ENCODE measurements around the gene SLC51A.
A peak's percentile ranks its signal among the peaks of the same experiment; 100 is the strongest.

Gene SLC51A

GRCh38 chr3:196222876-196223595 is 6.7 kb downstream of the SLC51A start:
- no peak for DNase-seq (ENCODE audit: insufficient read length, low spot score)
- TF ChIP-seq POLR2AphosphoS5 (IDR thresholded peaks at IDR 0.05; ENCODE audit: low read depth, low read length), result no peak
- no peak for TF ChIP-seq SPI1 (IDR thresholded peaks at IDR 0.05; ENCODE audit: low read depth, low read length)
- TF ChIP-seq POU2F2 (IDR thresholded peaks at IDR 0.05; ENCODE audit: low read depth, low read length), result no peak
- no peak for TF ChIP-seq PAX5 (IDR thresholded peaks at IDR 0.05; ENCODE audit: insufficient read depth, low read length, severe bottlenecking)
- TF ChIP-seq TAF1 (IDR thresholded peaks at IDR 0.05; ENCODE audit: low read depth, low read length), result no peak
- no peak for TF ChIP-seq POLR2A (IDR thresholded peaks at IDR 0.05; ENCODE audit: low read depth, low read length)
- no peak for FAIRE-seq

- DNase-seq (ENCODE audit: insufficient read length, low spot score), result no peak
- TF ChIP-seq TAF1 (IDR thresholded peaks at IDR 0.05; ENCODE audit: low read depth, low read length), result no peak
- TF ChIP-seq POU2F2 (IDR thresholded peaks at IDR 0.05; ENCODE audit: low read depth, low read length), result no peak
- TF ChIP-seq POLR2A (IDR thresholded peaks at IDR 0.05; ENCODE audit: low read depth, low read length), result no peak
- no peak for TF ChIP-seq POLR2AphosphoS5 (IDR thresholded peaks at IDR 0.05; ENCODE audit: low read depth, low read length)
- TF ChIP-seq SPI1 (IDR thresholded peaks at IDR 0.05; ENCODE audit: low read depth, low read length), result no peak
- TF ChIP-seq PAX5 (IDR thresholded peaks at IDR 0.05; ENCODE audit: insufficient read depth, low read length, severe bottlenecking), result no peak
- no peak for FAIRE-seq
Observed at GRCh38 chr3:196225086-196225485, 8.8 kb downstream of the SLC51A start.

DNA sequence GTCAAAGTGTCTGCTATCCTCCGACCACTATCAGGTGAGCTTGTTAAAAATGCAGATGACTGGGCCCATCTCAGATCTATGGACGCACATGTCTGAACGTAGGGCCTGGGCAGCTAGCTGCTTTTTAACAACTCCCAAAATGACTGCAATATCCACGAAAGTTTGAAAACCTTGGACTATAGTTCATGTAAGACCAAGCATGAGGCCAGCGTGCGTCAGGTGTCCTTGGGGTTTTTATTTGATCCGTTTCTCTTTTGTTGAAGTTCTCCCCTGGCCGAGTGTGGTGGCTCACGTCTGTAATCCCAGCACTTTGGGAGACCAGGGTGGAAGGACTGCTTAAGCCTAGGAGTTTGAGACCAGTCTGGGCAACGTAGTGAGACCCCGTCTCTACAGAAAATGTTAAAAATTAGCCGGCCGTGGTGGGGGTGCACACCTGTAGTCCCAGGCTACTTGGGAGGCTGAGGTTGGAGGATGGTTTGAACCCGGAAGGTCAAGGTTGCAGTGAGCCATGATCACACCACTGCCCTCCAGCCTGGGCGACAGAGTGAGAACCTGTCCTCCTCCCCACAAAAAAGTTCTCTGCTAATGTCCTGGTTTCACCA is 9.5 kb downstream of the SLC51A start:
- no peak for FAIRE-seq
- DNase-seq (ENCODE audit: insufficient read length, low spot score), result no peak
- no peak for TF ChIP-seq SPI1 (IDR thresholded peaks at IDR 0.05; ENCODE audit: low read depth, low read length)
- TF ChIP-seq PAX5 (IDR thresholded peaks at IDR 0.05; ENCODE audit: insufficient read depth, low read length, severe bottlenecking), result no peak
- TF ChIP-seq POU2F2 (IDR thresholded peaks at IDR 0.05; ENCODE audit: low read depth, low read length), result no peak
- TF ChIP-seq POLR2A (IDR thresholded peaks at IDR 0.05; ENCODE audit: low read depth, low read length), result no peak
- no peak for TF ChIP-seq TAF1 (IDR thresholded peaks at IDR 0.05; ENCODE audit: low read depth, low read length)
- TF ChIP-seq POLR2AphosphoS5 (IDR thresholded peaks at IDR 0.05; ENCODE audit: low read depth, low read length), result no peak

- no peak for TF ChIP-seq POLR2A (IDR thresholded peaks at IDR 0.05; ENCODE audit: low read depth, low read length)
- DNase-seq (ENCODE audit: insufficient read length, low spot score), result no peak
- FAIRE-seq, result no peak
Observed at GRCh38 chr3:196227121-196227561, 10.8 kb downstream of the SLC51A start.

- no peak for DNase-seq (ENCODE audit: insufficient read length, low spot score)
- no peak for TF ChIP-seq PAX5 (IDR thresholded peaks at IDR 0.05; ENCODE audit: insufficient read depth, low read length, severe bottlenecking)
- no peak for TF ChIP-seq SPI1 (IDR thresholded peaks at IDR 0.05; ENCODE audit: low read depth, low read length)
- TF ChIP-seq POLR2AphosphoS5 (IDR thresholded peaks at IDR 0.05; ENCODE audit: low read depth, low read length), result no peak
- no peak for TF ChIP-seq POU2F2 (IDR thresholded peaks at IDR 0.05; ENCODE audit: low read depth, low read length)
- no peak for TF ChIP-seq POLR2A (IDR thresholded peaks at IDR 0.05; ENCODE audit: low read depth, low read length)
- no peak for TF ChIP-seq TAF1 (IDR thresholded peaks at IDR 0.05; ENCODE audit: low read depth, low read length)
- FAIRE-seq, result no peak
Observed at GRCh38 chr3:196227629-196228493, 11.5 kb downstream of the SLC51A start.

DNA sequence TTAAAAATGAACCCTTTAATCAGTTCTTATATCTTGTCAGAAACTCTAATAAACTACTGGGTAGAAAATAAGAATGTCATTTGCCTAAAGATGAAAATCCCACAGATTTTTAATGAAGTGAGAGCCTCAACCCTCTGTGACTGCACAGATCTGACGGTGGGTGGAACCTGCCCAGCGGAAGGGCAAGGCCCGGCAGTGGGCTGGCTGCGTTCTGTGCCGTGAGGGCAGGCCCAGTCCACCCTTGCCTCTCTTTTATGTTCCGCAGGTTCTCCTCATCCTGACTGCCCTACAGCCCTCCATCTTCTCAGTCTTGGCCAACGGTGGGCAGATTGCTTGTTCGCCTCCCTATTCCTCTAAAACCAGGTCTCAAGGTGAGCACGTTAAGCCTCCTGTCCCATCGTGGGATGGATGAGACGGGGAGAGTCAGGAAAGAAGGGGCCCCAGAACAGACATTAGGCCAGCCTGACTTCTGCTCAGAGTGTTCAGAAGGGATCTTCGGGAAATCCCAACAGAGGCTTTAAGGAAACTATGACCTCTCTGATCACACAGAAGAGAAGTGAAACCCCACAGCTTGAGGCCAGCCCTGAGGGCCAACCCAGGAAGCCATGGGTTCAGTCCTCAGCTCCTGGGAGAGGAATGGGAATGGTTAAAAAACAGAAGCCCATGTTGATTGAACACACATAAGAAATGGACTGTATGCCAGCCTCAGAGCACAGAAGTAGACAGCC is 16.0 kb downstream of the SLC51A start:
- no peak for DNase-seq (ENCODE audit: insufficient read length, low spot score)
- peak; percentile 93 for TF ChIP-seq SPI1 (IDR thresholded peaks at IDR 0.05; ENCODE audit: low read depth, low read length)
- no peak for TF ChIP-seq POLR2A (IDR thresholded peaks at IDR 0.05; ENCODE audit: low read depth, low read length)
- FAIRE-seq, result no peak

DNA sequence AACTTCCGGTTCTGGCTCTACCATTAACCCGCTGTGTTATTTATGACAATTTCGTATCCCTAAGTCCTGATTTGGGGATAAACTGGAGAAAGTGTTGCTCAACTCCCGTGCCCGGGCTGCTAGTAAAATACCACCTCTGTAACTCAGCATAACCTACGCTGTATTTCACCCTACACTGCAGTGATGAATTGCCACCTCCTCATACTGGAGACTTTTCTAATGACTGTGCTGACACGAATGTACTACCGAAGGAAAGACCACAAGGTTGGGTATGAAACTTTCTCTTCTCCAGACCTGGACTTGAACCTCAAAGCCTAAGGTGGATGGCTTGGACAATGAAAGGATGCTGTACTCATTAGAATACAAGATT is 16.5 kb downstream of the SLC51A start:
- no peak for DNase-seq (ENCODE audit: insufficient read length, low spot score)
- no peak for TF ChIP-seq POLR2AphosphoS5 (IDR thresholded peaks at IDR 0.05; ENCODE audit: low read depth, low read length)
- no peak for TF ChIP-seq PAX5 (IDR thresholded peaks at IDR 0.05; ENCODE audit: insufficient read depth, low read length, severe bottlenecking)
- TF ChIP-seq POLR2A (IDR thresholded peaks at IDR 0.05; ENCODE audit: low read depth, low read length), result no peak
- no peak for TF ChIP-seq TAF1 (IDR thresholded peaks at IDR 0.05; ENCODE audit: low read depth, low read length)
- no peak for TF ChIP-seq SPI1 (IDR thresholded peaks at IDR 0.05; ENCODE audit: low read depth, low read length)
- TF ChIP-seq POU2F2 (IDR thresholded peaks at IDR 0.05; ENCODE audit: low read depth, low read length), result no peak
- peak; percentile 65 for FAIRE-seq

- FAIRE-seq, result no peak
- TF ChIP-seq PAX5 (IDR thresholded peaks at IDR 0.05; ENCODE audit: insufficient read depth, low read length, severe bottlenecking), result no peak
- no peak for TF ChIP-seq TAF1 (IDR thresholded peaks at IDR 0.05; ENCODE audit: low read depth, low read length)
- no peak for TF ChIP-seq POU2F2 (IDR thresholded peaks at IDR 0.05; ENCODE audit: low read depth, low read length)
- no peak for DNase-seq (ENCODE audit: insufficient read length, low spot score)
Observed at GRCh38 chr3:196235452-196236122, 19.3 kb downstream of the SLC51A start.

DNA sequence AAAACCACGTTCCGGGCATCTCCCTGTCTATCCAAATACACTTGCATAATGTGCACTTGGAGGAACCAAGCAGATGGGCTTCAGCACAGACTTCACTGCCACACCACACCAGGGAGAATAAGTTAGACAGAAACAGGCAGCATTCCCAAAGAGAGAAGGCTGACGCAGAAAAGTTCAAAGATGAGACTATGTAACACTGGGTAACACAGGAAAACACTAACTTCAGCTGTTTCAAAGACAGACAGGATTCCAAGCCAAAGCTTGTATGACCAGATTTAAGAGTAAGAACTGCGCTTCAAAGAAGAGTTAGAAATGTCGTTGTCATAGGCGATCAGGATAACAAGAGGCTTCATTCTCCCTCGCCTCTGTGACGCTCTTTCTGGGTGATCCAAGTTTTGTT is 19.9 kb downstream of the SLC51A start:
- FAIRE-seq (peak; percentile 23), DNase-seq (ENCODE audit: insufficient read length, low spot score) (no peak)
- TF ChIP-seq POU2F2 (IDR thresholded peaks at IDR 0.05; ENCODE audit: low read depth, low read length) (no peak), POLR2A (IDR thresholded peaks at IDR 0.05; ENCODE audit: low read depth, low read length) (no peak), SPI1 (IDR thresholded peaks at IDR 0.05; ENCODE audit: low read depth, low read length) (no peak), POLR2AphosphoS5 (IDR thresholded peaks at IDR 0.05; ENCODE audit: low read depth, low read length) (no peak), PAX5 (IDR thresholded peaks at IDR 0.05; ENCODE audit: insufficient read depth, low read length, severe bottlenecking) (no peak), TAF1 (IDR thresholded peaks at IDR 0.05; ENCODE audit: low read depth, low read length) (no peak)
